Right atrium auricular region (tissue), 2 donors: Measurements from ENCODE around the gene DDX56. TPM values are rescaled to one million over a fixed set of nuclear protein-coding genes. Genes with fewer than 3 reads are reported as not detected.

Experiments
- DNase-seq: peaks from one replicate; pipeline ENCODE4 v3.0.0-alpha.2; 2019; ENCODE audit warnings: low spot score
- H3K27ac ChIP-seq, 2 donors: fragments of 200-600 bp; sonication (generic); 1 replicate in 1 of 2; 2 replicates in 1 of 2; pipeline ENCODE4 v1.5.1; 2016 to 2019
- H3K27me3 ChIP-seq, 2 donors: fragments of 200-600 bp; sonication (generic); one replicate each; pipeline versions ENCODE4 v1.5.1 to v1.6.0; 2017 to 2019
- H3K36me3 ChIP-seq: fragments of 200-600 bp; sonication (generic); one replicate; pipeline ENCODE4 v1.5.1; 2016
- H3K4me1 ChIP-seq, 2 donors: fragments of 200-600 bp; sonication (generic); one replicate each; pipeline versions ENCODE4 v1.5.1 to v1.6.0; 2017 to 2019
- H3K4me3 ChIP-seq, 2 donors: fragments of 200-600 bp; sonication (generic); 1 replicate in 1 of 2; 2 replicates in 1 of 2; pipeline ENCODE4 v1.5.1; 2017 to 2019; ENCODE audit warnings: mild to moderate bottlenecking in 1 of 2, moderate library complexity in 1 of 2
- H3K9me3 ChIP-seq, 2 donors: fragments of 200-600 bp; sonication (generic); one replicate each; pipeline ENCODE4 v1.5.1; 2019
- CTCF ChIP-seq, 2 donors: fragments of 200-600 bp; sonication (generic); IDR thresholded peaks; one replicate each; pipeline ENCODE4 v1.5.1; 2019; ENCODE audit warnings: antibody characterized with exemption in 2 of 2
- total RNA-seq, 2 donors: library from RNA; depleted of rRNA; stranded (reverse); fragments of >200 nt; gene quantifications; one replicate each; pipeline ENCODE4 v1.1.0, GENCODE V29; 2016

The DDX56 gene
- total RNA-seq, 2 donors from 2014 or later, result 24.4 to 28.1 TPM

- H3K4me1 ChIP-seq, result peaks cover 0 to 58% of the 10 kb centered on the region in 2 donors
- DNase-seq, result no peak
- no peaks in the 10 kb centered on the region for H3K36me3 ChIP-seq
- TF ChIP-seq CTCF (IDR thresholded peaks at IDR 0.05), result no peak
- no peaks in the 10 kb centered on the region for H3K9me3 ChIP-seq
- H3K4me3 ChIP-seq, result no peak overlapping the region
- no peaks in the 10 kb centered on the region for H3K27me3 ChIP-seq
- peak overlapping the region; percentile 21 to 26 for H3K27ac ChIP-seq
These were observed 44.3 kb upstream of the DDX56 start for GRCh38 chr7:44618045-44618444.

- Histone ChIP-seq H3K4me3 (no peak overlapping the region), H3K27me3 (no peaks in the 10 kb centered on the region), H3K9me3 (no peaks in the 10 kb centered on the region), H3K4me1 (peaks cover 0 to 51% of the 10 kb centered on the region in 2 donors), H3K27ac (peak overlapping the region; percentile 9 to 21), H3K36me3 (no peaks in the 10 kb centered on the region)
- TF ChIP-seq CTCF (IDR thresholded peaks at IDR 0.05), result no peak
- no peak for DNase-seq
These were observed 43.6 kb upstream of the DDX56 start for GRCh38 chr7:44617225-44617890.

- no peak for DNase-seq
- H3K36me3 ChIP-seq, result no peaks in the 10 kb centered on the region
- no peak for TF ChIP-seq CTCF (IDR thresholded peaks at IDR 0.05)
- no peaks in the 10 kb centered on the region for H3K27me3 ChIP-seq
- H3K4me3 ChIP-seq, result no peak overlapping the region
- H3K27ac ChIP-seq, result no peak overlapping the region
- no peaks in the 10 kb centered on the region for H3K9me3 ChIP-seq
- H3K4me1 ChIP-seq, result peaks cover 0 to 43% of the 10 kb centered on the region in 2 donors
These were observed 42.8 kb upstream of the DDX56 start for GRCh38 chr7:44616545-44616944.

- Histone ChIP-seq H3K4me1 (peaks cover 0 to 37% of the 10 kb centered on the region in 2 donors), H3K4me3 (no peak overlapping the region), H3K36me3 (no peaks in the 10 kb centered on the region), H3K9me3 (no peaks in the 10 kb centered on the region), H3K27ac (peak overlapping the region; percentile 12 to 54), H3K27me3 (no peaks in the 10 kb centered on the region)
- TF ChIP-seq CTCF (IDR thresholded peaks at IDR 0.05), result no peak
- DNase-seq, result no peak
These were observed 42.1 kb upstream of the DDX56 start for GRCh38 chr7:44615793-44616192.

- H3K4me3 ChIP-seq, result no peak overlapping the region
- peak overlapping the region; percentile 12 to 54 for H3K27ac ChIP-seq
- TF ChIP-seq CTCF (IDR thresholded peaks at IDR 0.05), result no peak
- no peaks in the 10 kb centered on the region for H3K9me3 ChIP-seq
- H3K4me1 ChIP-seq, result peaks cover 0 to 36% of the 10 kb centered on the region in 2 donors
- H3K27me3 ChIP-seq, result no peaks in the 10 kb centered on the region
- DNase-seq, result peak; percentile 79
- H3K36me3 ChIP-seq, result no peaks in the 10 kb centered on the region
These were observed 41.5 kb upstream of the DDX56 start for GRCh38 chr7:44615149-44615611.

GRCh38 chr7:44609829-44610228, 36.1 kb upstream of the DDX56 start:
- Histone ChIP-seq H3K4me1 (peaks cover 0 to 30% of the 10 kb centered on the region in 2 donors), H3K27me3 (no peaks in the 10 kb centered on the region), H3K9me3 (no peaks in the 10 kb centered on the region), H3K27ac (no peak overlapping the region), H3K36me3 (no peaks in the 10 kb centered on the region), H3K4me3 (no peak overlapping the region)
- DNase-seq, result no peak
- TF ChIP-seq CTCF (IDR thresholded peaks at IDR 0.05), result no peak
